GM18507 (cell line): ENCODE results near the gene FFAR4.

ENCODE experiments used
- DNase-seq: peaks from one replicate; pipeline ENCODE4 v3.0.0; 2011; ENCODE audit warnings: low read depth; ENCODE audit not compliant: insufficient read length; ENCODE audit errors: extremely low spot score
- FAIRE-seq: peaks from 2 replicates; lab custom pipeline; 2011; peaks lifted over from hg19 to GRCh38; lab: Jason Lieb, UNC

FFAR4 gene

DNA sequence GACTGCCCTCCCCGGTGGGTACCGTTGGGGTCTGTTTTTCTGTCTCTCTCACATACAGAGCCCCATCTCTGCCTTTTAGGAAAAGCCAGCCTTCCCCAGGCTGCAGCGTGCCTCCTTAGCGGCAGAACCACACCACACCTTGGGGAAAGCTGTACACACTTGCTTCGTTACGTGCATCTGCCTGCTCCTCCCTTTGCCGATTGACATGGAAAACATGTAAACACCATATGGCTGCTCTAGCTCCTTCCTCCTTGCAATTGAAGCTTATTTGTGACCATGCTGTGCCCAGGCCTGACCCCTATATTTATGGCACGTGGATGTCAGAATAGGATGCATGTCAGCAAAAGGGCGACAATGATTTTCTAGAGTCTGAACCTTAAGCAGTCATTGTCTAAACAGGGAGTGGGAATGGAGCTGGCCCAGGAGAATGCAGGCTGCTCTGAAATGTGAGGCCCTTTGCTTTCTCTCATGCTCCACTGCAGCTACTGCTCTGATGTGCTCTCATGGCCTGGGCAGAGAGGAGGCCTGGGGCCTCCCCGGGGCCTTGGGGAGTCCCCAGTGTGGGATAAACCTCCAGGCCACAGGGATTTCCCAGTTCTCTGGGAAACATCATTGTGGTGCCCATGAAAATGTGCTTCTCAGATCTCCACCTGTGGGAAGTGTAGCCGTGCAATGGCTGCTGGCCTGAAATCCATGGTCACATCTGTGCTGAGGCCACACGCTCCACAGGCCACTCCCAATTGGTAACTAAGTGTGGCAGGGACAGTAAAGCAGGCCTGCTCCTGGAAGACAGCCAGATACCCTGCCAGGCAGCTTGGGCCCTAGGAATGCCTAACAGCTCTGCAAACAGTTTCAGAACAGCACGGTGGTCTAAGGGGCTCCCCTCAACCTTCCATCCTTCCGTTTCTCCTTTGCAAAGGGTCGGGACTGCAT is 64.4 kb downstream of the FFAR4 start:
- DNase-seq (no peak), FAIRE-seq (no peak)
